Measurements from ENCODE around the gene TFPI2.

The TFPI2 gene

DNA sequence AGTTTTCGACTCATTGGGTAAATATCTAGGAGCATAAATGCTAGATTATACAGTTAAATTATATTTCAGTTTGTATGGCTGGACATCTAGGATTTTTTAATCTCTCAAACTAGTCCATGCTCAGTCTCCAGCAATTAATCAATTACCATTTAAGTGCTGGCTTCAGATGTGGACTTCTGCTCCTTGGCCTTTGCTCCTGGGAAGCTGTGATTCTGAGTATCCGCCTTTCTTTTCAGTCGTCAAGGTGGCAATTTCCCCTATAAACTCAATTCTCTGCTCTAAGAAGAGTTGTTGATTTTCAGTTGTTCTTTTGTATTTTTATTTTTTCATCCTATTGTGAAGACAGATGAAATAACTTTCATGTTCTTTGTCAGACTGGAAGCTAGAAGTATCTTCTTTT lies 23.7 kb downstream of the TFPI2 start:
- DNase-seq (ENCODE audit: low read depth, low spot score) = no peak
- H3K4me3 ChIP-seq (ENCODE audit: low read length) = no peak overlapping the region

DNA sequence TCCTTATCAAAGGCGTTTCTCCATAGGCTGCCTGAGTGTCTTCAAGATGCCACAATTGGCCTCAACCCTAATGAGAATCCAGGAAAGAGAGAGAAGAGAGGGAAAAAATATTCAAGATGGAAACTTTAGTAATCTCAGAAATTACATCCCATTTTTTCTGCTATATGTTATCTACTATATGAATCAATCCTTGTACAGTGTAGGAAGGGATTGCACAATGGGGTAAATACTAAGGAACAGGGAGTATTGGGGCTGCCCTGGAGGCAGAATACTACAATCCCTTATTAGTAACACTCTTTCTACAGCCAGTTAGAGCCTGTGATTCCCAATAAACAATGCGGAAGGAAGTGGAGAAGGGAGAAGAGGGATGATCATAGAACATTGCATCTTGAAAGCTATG lies 27.9 kb downstream of the TFPI2 start:
- DNase-seq (ENCODE audit: low read depth, low spot score) = no peak
- H3K4me3 ChIP-seq (ENCODE audit: low read length) = no peak overlapping the region

DNA sequence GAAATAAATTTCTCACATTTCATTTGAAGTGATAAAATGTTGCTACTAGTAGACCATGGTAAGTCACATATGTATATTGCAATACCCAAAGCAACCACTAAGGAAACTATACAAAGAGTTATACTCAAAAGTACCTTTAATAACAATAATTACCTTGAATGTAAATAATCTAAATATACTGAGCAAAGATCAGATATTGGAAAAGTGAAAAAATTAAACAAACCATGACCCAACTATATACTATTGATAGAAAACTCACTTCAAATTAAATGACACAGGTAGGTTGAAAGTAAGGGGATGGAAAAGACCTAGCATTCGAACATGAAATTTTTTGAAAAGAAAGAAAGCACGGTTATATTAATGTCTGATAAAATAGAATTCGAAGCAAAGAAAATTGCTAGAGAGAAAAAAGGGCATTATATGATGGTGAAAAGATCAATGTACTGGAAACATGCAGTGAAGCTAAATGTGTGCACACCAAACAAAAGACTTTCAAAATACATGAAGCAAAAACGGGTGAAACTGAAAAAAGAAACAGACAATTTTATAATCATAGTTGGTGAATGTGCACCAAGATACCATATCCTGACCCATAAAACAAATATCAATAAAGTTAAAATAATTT lies 29.1 kb downstream of the TFPI2 start:
- no peak overlapping the region for H3K4me3 ChIP-seq (ENCODE audit: low read length)
- DNase-seq (ENCODE audit: low read depth, low spot score) = no peak

- DNase-seq (ENCODE audit: low read depth, low spot score) = no peak
- H3K4me3 ChIP-seq (ENCODE audit: low read length) = no peak overlapping the region
These were observed 30.3 kb downstream of the TFPI2 start for GRCh38 chr7:93860261-93860660.

DNA sequence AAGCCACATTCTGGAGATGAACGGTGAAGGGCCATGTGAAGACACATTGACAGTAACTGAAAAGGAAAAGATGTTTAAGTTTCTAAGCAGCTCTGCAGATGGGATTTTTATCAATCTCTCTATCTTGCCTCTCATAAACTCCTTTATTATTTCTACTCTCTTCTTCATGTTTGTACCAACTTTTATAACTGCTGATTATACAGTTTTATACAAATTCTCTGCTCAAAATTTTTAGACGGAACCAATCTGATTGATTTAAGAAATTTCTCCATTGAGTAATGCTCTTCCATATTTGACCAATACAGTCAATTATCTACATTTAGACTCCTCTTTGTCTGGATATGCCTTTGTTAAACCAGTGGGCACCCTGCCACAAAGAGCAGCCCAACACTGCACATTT lies 31.7 kb downstream of the TFPI2 start:
- DNase-seq (ENCODE audit: low read depth, low spot score) = no peak
- no peak overlapping the region for H3K4me3 ChIP-seq (ENCODE audit: low read length)

DNA sequence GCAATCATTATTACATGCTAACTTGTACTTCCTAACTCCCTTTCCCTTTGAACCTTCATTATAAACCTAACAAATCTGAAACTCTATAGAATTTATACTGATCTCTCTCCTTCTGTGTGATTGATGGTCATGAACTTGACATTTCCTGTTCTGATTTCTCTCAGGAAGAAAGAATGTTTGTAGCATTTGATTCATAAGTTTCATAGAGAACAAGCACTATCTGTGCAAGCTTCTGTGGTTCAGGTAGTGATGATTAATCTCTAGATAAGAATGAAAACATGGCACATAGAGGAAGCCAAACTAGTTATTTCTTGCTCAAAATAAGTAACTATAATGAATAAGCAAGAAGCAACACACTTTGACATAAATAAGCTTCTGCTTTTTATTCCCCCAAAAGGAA lies 34.2 kb downstream of the TFPI2 start:
- no peak overlapping the region for H3K4me3 ChIP-seq (ENCODE audit: low read length)
- DNase-seq (ENCODE audit: low read depth, low spot score) = no peak

- no peak for DNase-seq (ENCODE audit: low read depth, low spot score)
These were observed 34.8 kb downstream of the TFPI2 start for GRCh38 chr7:93855797-93856196.

DNA sequence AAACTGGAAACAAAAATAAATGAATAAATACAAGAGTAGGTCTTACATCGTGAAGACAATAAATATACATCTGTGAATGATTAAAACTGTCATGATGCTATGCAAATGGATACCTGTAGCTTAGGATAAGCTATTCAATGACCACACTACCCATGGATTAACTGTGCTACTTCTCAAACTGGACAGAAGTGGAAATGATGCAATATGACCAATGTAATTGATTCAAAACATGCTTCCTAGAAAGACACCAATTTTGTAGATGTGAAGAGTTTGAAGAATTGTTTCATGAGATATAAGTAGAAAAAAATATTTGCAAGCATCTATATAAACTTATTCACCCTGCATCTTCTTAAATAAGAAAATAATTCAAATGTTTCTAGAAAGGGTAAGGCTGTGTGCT lies 36.1 kb downstream of the TFPI2 start:
- no peak for DNase-seq (ENCODE audit: low read depth, low spot score)
- no peak overlapping the region for H3K4me3 ChIP-seq (ENCODE audit: low read length)

More at GRCh38 chr7:93855797-93856196, 34.8 kb downstream of the TFPI2 start:
- H3K4me3 ChIP-seq (ENCODE audit: low read length) = no peak overlapping the region

GRCh38 chr7:93851536-93851935 lies 39.0 kb downstream of the TFPI2 start:
- H3K4me3 ChIP-seq (ENCODE audit: low read length) = no peak overlapping the region
- DNase-seq (ENCODE audit: low read depth, low spot score) = no peak

DNA sequence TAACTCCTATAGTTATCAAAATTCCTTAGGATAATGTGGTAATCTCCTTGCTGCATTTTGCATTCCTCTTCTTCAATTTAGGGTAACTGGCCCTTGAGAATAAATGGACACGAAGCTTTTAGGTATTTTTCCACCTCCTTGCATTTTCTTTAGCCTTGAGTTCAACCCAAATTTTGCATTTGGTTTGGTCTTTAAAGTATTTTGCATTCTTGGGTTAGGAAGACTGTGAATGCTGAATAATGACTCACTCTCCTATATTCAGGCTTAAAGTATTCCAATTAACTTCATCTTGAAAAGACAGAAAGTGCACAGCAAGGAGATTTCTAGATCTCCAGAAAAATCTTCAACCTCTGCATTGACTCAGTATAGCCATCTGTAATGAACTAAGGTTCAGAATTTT lies 47.3 kb downstream of the TFPI2 start:
- DNase-seq (ENCODE audit: low read depth, low spot score) = no peak
- no peak overlapping the region for H3K4me3 ChIP-seq (ENCODE audit: low read length)

GRCh38 chr7:93838966-93839365 lies 51.6 kb downstream of the TFPI2 start:
- H3K4me3 ChIP-seq (ENCODE audit: low read length) = no peak overlapping the region
- no peak for DNase-seq (ENCODE audit: low read depth, low spot score)

GRCh38 chr7:93837245-93837644 lies 53.3 kb downstream of the TFPI2 start:
- no peak for DNase-seq (ENCODE audit: low read depth, low spot score)
- no peak overlapping the region for H3K4me3 ChIP-seq (ENCODE audit: low read length)

GRCh38 chr7:93836116-93836515 lies 54.4 kb downstream of the TFPI2 start:
- H3K4me3 ChIP-seq (ENCODE audit: low read length) = no peak overlapping the region
- DNase-seq (ENCODE audit: low read depth, low spot score) = no peak

- DNase-seq (ENCODE audit: low read depth, low spot score) = no peak
- no peak overlapping the region for H3K4me3 ChIP-seq (ENCODE audit: low read length)
These were observed 54.9 kb downstream of the TFPI2 start for GRCh38 chr7:93835702-93836101.

All from Jurkat, Clone E6-1 (cell line).